ENCODE measurements around the gene ADAM15. TPM values are rescaled to one million over a fixed set of nuclear protein-coding genes. Genes with fewer than 3 reads are reported as not detected.

Gene ADAM15
- total and polyA plus RNA-seq, 4 donors = 49.5 to 233 (median 160) TPM

DNA sequence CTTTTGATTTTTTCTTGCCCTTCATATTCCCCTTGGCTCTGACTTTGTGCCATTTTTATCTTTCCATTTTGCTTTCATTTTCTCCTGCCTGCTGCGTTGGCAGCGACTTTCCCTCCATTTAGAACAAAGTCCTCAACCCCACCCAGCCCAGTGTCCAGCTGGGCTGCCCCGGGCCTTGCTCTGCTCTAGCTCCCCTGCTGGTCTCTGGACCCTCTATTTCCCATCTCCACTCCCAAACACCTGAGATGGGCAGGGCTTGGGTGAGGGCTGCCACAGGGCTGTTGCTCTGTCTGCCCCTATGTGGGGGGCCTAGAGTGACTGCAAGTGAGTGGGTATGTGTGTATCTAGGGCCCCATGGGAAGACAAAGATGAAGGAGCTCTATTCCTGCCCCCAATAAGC lies 7.3 kb upstream of the ADAM15 start:
- no peak overlapping the region for H3K9ac ChIP-seq (ENCODE audit: insufficient read depth in 1 of 2, low read length in 2 of 2)
- no peak for TF ChIP-seq CTCF (IDR thresholded peaks at IDR 0.05; ENCODE audit: control extremely low read depth, extremely low read depth)
- WGBS, 2 donors = 65 to 94% methylated on average over 3 of the region's 3 CpGs

GRCh38 chr1:155044365-155044764 lies 6.8 kb upstream of the ADAM15 start:
- WGBS, 2 donors = 87 to 92% methylated on average over 6 of the region's 6 CpGs
- no peak for TF ChIP-seq CTCF (IDR thresholded peaks at IDR 0.05; ENCODE audit: control extremely low read depth, extremely low read depth)

More for the DNA sequence above, 7.3 kb upstream of the ADAM15 start:
- no peaks in the 10 kb centered on the region for H3K9me3 ChIP-seq (ENCODE audit: control insufficient read depth in 4 of 4, insufficient read depth in 3 of 4, low read length in 3 of 4)
- H3K27me3 ChIP-seq (ENCODE audit: control insufficient read depth in 3 of 3, insufficient read depth in 3 of 3, low read length in 2 of 3) = no peaks in the 10 kb centered on the region
- no peak for DNase-seq
- no peak overlapping the region for H3K4me3 ChIP-seq
- ATAC-seq (ENCODE audit: insufficient read depth, low FRiP score) = no peak
- peaks cover 0 to 10% (median 4%) of the 10 kb centered on the region in 5 donors for H3K4me1 ChIP-seq (ENCODE audit: control insufficient read depth in 5 of 5, insufficient read depth in 5 of 5, low read length in 5 of 5)
- H3K36me3 ChIP-seq (ENCODE audit: control insufficient read depth in 4 of 4, insufficient read depth in 4 of 4, low read length in 4 of 4) = no peaks in the 10 kb centered on the region
- H3K27ac ChIP-seq (ENCODE audit: low read depth in 1 of 2, low read length in 1 of 2) = no peak overlapping the region

DNA sequence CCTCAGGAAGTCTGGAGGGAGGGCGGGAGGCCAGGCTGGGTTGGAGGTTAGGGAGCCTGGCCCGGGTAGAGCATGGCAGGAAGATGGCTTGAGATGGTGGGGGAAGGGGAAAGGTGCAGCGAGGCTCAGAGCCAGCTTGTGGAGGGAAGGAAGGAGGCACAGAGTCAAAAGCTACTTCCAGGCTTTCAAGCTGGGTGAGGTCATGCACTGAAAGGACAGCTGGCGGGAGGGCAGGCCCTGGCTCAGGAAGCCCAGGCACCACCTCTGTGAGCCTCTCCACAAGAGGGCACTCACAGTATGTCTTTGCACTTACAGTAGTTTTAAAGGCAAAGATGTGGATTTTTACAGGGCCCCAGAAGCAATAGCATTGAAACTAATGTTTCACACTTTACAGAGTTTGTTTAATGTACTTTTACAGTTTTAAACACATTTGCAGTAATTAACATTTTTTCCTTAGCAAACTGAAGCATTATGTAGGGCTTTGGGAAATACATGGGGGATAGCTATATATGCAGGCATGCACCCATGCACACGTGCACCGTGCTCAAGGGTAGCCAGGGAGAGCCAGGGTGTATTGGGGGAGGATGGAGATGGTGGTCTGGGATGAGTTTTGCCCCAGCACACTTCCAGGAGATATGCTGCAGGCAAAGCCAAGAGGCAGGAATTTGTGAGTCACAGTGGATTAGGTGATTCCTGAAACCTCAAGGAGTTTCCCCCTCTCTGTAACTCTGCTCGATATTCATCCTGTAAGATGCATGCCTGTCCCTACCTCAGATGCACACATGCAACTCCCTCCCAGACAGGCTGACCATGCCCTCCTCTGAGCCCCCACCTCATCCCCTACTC lies 6.1 kb upstream of the ADAM15 start:
- TF ChIP-seq CTCF (IDR thresholded peaks at IDR 0.05; ENCODE audit: control extremely low read depth, extremely low read depth) = peak; percentile 85
- DNase-seq (peak; percentile 68 to 76 (median 70)), ATAC-seq (ENCODE audit: insufficient read depth, low FRiP score) (peak; percentile 89)
- H3K36me3 ChIP-seq (ENCODE audit: control insufficient read depth in 4 of 4, insufficient read depth in 4 of 4, low read length in 4 of 4) = no peaks in the 10 kb centered on the region
- peaks cover 0 to 12% (median 10%) of the 10 kb centered on the region in 5 donors for H3K4me1 ChIP-seq (ENCODE audit: control insufficient read depth in 5 of 5, insufficient read depth in 5 of 5, low read length in 5 of 5)
- no peak overlapping the region for H3K4me3 ChIP-seq
- H3K9ac ChIP-seq (ENCODE audit: insufficient read depth in 1 of 2, low read length in 2 of 2) = no peak overlapping the region
- no peaks in the 10 kb centered on the region for H3K9me3 ChIP-seq (ENCODE audit: control insufficient read depth in 4 of 4, insufficient read depth in 3 of 4, low read length in 3 of 4)
- H3K27ac ChIP-seq (ENCODE audit: low read depth in 1 of 2, low read length in 1 of 2) = peak overlapping the region in 1 of 2 donors; percentile 74
- WGBS, 2 donors = 43 to 50% methylated on average over 7 of the region's 7 CpGs
- no peaks in the 10 kb centered on the region for H3K27me3 ChIP-seq (ENCODE audit: control insufficient read depth in 3 of 3, insufficient read depth in 3 of 3, low read length in 2 of 3)

More at GRCh38 chr1:155044365-155044764, 6.8 kb upstream of the ADAM15 start:
- Histone ChIP-seq H3K9ac (ENCODE audit: insufficient read depth in 1 of 2, low read length in 2 of 2) (no peak overlapping the region), H3K4me1 (ENCODE audit: control insufficient read depth in 5 of 5, insufficient read depth in 5 of 5, low read length in 5 of 5) (peaks cover 0 to 7% (median 4%) of the 10 kb centered on the region in 5 donors), H3K27me3 (ENCODE audit: control insufficient read depth in 3 of 3, insufficient read depth in 3 of 3, low read length in 2 of 3) (no peaks in the 10 kb centered on the region), H3K27ac (ENCODE audit: low read depth in 1 of 2, low read length in 1 of 2) (peak overlapping the region in 1 of 2 donors; percentile 74), H3K36me3 (ENCODE audit: control insufficient read depth in 4 of 4, insufficient read depth in 4 of 4, low read length in 4 of 4) (no peaks in the 10 kb centered on the region), H3K9me3 (ENCODE audit: control insufficient read depth in 4 of 4, insufficient read depth in 3 of 4, low read length in 3 of 4) (no peaks in the 10 kb centered on the region), H3K4me3 (no peak overlapping the region)
- ATAC-seq (ENCODE audit: insufficient read depth, low FRiP score) (no peak), DNase-seq (no peak)

Measured in lung (tissue), 12 donors.